CD4-positive, alpha-beta T cell treated with Interleukin-12 subunit alpha and Interleukin-12 subunit beta, for 1 hour (primary cell): Measurements from ENCODE around the gene DGUOK.
A peak's percentile ranks its signal among the peaks of the same experiment; 100 is the strongest.

Experiments used
- DNase-seq: peaks from one replicate; pipeline ENCODE4 v3.0.0-alpha.2; 2020

DGUOK gene

DNA sequence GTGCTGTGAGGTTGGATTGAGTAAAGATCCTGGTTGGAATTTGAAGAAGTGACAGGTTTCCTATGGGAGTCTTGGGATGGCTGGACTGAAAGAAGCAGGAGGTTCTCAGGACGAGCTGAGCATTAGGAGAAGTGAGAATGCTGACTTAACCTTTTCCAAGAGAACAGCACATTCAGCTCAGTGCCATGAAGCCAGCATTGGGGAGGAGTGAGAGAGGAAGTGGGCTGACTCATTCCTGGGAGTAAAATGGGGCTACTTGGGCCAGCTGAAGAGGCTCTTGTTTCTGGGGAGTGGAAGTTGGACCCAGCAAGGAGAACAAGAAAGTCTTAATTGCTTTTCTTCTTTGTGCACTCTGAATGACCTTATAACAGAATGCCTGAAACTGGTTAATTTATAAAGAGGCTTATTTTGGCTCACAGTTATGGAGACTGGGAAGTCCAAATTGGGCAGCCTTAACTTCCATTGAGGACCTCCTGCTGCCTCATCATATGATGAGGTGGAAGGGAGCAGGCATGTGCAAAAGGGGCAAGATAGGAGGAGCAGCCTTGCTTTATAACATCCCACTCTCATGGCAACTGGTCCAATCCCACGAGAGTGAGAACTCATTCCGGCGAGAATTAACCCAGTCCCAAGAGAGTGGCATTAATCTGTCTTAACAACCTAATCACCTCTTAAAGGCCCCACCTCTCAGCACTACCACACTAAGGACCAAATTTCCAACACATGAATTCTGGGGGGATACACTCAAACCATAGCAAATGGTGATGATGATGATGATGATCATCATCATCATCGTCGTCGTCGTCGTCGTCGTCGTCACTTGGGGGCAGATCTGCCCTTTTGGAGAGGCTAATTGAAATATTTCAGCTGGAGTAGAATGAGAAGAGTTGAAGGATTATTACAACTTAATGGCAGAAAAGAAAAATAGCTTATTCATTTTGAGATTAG lies 26.1 kb downstream of the DGUOK start:
- DNase-seq, result no peak

DNA sequence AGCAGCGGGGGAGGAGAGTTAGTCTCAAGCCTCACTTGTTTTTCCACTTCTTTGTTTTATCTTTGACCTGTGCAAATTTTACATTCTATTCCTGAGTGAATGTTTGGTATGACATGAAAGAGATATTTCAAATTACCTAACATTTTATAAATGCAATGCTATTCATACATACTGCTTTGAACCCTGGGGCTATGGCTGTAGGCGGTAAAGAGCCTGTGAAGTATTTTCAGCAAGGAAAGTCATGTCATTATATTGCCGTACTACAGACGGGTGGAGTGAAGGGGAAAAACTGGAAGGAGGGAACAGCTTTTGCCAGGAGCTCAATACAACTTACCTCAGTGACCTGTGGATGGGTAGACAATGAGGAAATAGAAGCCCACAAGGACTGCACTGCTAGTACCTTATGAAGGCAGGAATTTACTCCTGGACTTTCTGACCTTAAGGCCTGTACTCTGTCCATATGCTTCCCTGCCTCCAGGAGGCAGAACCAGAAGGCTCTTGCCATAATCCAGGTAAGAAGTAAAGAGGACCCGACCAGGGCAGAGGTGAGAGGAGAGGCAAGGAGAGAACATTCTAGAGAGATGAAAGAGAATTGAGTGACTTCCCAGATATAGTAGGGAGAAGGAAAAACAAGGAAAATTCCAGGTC lies 29.7 kb downstream of the DGUOK start:
- no peak for DNase-seq

DNA sequence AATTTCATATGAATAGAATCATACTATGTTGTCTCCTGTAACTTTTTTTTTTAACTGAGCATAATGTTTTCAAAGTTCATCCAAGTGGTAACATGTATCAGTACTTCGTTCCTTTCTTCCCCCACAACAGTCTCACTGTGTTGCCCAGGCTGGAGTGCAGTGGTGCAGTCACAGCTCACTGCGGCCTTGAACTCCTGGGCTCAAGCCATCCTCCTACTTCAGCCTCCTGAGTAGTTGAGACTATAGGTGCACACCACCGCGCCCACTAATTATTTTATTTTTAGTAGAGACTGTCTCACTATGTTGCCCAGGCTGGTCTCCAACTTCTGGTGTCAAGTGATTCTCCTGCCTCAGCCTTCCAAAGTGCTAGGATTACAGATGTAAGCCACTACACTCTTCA lies 34.6 kb downstream of the DGUOK start:
- no peak for DNase-seq

DNA sequence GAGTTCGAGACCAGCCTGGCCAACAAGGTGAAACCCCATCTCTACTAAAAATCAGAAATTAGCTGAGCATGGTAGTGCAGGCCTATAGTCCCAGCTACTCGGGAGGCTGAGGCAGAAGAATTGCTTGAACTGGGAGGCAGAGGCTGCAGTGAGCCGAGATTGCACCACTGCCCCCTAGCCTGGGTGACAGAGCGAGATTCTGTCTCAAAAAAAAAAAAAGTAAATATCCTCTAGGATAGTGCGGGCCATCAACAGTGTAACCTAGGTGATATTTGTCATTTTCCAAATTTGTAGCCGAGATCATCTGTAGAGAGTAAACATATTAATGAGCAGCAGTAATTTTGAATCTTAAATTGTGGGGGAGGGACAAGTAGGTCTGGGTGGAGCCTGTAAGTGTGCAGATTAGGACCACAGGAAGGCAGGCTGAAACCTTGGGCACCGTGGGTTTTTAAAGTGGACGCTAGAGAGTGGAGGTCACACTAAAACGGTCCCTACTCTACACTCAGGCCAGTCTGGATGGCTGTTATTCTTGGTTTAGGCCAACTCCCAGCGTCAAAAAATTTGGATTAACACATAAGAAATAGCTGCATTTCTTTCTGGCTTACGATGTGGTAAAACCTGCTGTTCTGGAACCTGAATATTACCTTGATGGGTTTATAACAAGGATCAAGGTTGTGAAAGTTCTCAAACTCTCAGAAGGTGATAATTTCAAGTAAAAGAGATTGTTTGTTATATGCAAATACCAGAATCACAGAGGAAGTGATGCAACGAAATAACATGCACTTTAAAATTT lies 35.3 kb downstream of the DGUOK start:
- DNase-seq, result no peak

DNA sequence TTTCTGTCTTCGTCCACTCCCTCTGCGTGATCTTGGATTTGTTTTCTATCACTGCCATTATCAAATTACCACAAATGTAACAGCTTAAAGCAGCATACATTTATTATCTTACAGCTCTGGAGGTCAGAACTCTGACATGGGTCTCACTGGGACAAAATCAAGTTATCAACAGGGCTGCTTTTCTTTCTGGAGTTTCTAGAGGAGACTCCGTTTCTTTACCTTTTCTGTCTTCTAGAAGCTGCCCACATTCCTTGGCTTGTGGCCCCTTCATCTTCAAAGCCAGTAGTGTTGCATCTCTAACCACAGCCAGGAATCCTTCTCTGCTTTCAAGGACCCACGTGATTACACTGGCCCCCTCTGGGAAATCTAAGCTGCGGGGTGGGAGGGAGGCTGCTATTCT lies 36.1 kb downstream of the DGUOK start:
- DNase-seq, result no peak

DNA sequence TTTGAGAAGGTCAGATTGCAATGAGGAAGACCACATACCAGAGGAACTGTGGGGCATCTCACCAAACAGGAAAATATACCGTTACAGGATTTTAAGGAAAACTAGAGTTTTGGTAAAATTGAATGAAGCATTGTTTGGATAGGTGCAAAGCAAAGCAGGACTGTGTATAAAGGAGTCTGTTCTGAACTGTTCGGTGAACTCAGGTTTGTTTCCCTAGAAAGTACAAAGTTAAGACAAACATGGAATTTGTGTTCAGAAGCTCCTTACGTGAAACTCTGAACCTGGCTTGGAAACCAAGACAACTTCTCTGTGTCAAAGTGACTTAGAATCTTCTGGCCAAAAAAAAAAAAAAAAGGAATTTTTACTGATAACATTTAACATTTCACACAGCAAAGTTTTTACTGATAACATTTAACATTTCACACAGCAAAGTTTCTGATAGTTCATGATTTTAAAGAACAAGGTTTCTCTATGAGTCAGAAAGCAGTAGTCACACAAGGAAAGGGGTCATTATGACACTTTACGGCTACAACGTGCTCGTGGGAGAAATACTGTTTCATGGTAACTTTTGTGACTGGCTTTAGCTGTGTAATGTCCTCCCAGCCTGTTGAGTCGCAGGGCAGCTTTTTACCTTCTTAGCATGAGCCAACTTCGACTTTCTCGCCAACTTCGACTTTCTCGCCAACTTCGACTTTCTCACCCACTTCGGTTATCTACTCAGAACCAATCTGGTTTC lies 36.9 kb downstream of the DGUOK start:
- no peak for DNase-seq

DNA sequence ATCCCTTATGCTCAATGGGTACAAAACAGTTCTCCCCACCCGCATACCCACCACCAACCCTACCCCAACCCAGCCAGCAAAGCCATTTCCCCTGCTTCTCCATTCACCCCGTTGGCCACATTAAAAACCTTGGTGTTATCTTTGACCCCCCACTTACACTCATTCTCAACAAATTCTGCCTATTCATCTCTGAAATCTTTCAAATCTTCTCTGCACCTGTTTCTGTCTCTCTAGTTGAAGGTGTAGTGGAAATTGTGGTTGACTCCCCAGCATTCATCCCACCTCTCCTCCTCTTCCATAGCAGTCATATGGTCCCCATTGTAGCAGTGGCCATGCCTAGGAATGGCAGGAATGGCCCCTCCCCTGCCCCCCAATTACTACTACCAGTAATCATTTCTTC lies 37.5 kb downstream of the DGUOK start:
- DNase-seq, result no peak

DNA sequence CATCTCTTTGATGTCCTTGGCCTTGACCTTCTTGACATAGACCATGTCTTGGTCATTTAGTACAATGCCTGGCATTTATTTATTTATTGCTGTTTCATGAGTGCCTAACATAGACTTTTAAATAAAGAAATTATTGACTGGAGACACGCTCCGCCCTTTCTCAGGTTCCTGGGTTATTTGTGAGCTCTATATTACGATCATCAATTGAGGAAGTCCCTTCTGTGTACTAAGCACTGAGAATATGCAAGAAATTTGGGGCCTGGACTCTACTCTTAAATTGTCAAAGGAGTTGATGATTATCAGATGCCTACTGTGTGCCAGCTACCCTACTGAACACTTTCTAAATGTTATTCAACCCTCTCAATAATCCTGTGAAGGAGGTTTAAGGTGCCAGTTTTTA lies 38.4 kb downstream of the DGUOK start:
- no peak for DNase-seq

DNA sequence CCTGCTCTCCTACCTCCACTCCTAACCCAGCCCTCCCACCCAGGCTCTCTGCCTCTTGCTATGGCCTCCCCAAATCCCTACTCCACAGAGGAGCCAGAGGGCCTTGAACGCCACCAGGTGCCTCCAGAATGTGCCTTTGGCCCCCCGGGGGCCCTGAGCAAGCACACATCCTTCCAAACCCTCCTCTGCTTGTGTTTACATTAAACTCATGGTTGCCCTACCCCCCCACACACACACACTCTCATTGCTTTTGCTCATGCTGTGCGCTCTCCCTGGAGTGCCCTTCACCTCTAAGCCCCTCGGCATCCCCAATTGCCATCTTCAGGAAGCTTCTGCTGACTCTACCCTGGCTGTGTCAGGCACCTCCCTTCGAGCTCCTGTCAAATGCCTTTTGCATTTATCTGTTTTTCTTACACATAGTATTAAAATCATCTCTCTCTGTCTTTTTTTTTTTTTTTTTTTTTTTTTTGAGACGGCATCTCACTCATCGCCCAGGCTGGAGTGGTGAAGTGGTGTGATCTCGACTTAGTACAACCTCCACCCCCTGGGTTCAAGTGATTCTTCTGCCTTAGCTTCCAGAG lies 41.8 kb downstream of the DGUOK start:
- no peak for DNase-seq

DNA sequence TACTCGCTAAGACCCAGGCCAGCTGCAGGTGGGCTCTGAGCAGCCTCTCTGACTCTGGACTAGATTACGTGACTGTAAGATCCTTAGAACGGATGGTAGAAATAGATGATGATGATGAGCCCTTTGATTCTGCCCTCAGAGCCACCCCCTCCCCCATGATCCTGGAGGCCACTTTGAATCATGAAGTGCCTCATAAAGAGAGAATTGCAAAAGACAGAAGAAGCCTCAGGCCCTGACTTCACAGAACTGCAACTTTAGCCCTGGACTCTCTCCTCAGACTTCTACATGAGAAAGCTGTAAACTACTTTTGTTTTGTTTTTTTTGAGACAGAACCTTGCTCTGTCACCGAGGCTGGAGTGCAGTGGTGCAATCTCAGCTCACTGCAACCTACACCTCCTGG lies 42.7 kb downstream of the DGUOK start:
- no peak for DNase-seq

DNA sequence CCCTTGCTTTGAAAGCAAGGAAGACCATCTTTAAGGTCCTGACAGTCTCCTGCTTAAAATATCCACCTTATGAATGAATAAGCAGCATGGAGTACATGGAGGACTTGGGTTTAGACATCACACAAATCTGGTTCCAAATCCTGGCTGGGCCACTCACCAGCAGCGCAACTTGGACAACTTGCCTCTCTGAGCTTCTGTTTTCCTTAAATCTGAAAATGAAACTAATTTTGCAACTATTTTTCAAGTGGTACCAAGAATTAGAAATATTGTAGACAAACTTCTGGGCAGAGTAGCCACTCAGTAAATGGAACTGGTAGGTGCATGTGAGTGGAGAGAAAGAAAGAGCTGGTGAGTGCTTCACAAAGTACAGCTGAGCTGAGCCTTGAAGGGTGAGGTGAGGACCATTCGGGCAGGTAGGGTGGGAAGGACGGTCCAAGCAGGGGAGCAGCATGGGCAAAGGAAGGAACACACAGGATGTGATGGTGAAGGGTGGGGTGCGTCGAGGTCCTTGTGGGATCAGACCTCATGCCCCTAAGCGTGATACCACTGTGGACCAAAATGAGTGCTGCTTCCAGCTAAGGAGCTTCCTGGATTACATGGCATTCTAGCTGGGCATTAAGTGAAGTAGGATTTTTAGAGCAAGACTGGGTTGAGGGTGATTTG lies 43.6 kb downstream of the DGUOK start:
- DNase-seq, result no peak

DNA sequence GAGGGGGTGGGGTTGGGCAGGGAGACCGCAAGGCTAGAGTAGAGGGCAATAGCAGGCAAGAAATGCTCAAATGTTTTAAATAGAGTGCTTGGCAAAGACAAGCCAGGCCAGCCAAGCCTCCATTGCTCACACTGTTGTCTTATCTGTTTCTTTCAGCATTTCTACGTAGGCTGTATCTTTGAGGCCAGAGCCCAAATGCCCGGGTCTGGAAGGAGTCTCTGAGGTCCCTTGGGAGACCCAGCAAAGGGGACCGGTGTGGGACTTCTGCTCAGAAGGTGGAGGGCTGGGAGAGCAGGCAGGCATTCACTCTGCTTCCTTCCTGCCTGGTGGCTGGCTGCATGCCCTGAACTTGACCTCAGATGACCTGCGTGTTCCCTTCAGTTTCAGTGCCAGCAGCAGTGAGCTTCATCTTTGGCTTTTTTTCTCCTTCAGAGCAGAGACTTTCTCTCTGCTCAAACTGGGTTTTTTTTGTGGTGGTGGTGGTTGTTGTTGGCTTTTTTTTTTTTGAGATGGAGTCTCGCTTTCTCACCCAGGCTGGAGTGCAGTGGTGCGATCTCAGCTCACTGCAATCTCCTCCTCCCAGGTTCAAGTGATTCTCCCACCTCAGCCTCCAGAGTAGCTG lies 44.3 kb downstream of the DGUOK start:
- peak; percentile 75 for DNase-seq

DNA sequence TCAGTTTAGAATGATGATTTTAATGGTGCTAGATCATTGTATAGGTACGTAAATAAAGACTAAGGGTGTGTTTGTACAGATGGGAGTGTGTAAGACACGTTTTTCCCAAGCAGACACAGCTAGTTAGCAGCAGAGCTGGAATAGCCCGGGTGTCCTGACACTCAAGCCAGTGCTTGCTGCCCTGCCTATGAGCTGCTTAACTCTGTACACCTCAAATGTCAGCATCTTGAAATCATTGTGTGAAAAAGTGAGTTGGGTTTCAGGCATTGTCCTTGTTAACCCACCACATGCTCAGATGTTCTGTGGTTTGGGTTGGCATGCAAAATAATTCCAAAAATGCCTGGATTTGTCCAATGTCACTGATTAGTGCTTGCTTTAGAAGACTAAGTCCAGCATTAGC lies 45.0 kb downstream of the DGUOK start:
- no peak for DNase-seq

DNA sequence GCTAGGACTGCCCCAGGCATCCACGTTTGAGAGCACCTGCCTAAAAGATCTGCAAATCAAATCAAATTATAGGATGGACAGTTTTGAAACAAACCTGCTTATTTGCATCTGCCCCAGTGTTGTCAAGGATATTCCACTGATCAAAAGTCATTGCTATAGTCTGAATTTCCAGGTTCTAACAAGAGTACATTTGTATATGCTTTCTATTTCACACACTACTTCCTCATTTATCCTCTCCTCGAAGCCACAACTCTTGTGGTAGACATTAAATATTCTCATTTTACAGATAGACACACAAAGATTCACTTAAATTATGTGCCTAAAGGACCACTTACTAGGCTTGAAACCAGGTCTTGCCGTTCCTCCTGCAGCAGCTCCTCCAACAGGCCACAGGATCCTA lies 46.2 kb downstream of the DGUOK start:
- DNase-seq, result no peak

DNA sequence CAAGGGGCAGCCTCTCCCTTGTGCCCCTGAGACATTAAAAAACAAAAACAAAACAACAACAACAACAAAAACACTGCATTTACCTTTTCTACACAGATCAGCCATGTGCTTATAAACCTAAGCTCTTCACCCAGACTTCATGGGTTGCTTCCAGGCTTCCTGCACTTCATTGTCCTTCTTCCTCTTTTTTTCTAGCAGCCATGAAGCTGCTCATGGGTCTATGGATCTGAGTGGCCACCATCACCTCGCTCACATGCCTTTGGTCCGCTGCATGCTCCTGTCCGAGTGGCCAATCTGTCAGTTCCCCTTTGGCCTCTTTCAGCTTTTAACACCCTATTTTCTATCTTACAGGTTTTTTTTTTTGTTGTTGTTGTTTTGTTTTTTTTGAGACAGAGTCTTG lies 49.1 kb downstream of the DGUOK start:
- DNase-seq, result no peak

DNA sequence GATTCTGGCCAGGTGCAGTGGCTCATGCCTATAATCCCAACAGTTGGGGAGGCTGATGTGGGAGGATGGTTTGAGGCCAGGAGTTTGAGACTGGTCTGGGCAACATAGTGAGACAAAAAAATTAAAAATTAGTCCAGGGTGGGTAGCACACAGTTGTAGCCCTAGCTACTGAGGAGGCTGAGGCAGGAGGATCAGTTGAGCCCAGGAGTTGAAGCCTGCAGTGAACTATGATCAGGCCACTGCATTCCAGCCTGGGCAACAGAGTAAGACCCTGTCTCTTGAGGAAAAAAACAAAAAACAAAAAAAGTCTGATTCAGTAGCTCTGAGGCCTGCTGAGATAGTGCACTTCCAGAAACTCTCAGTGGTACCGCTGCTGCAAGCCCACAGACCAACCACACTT lies 50.1 kb downstream of the DGUOK start:
- DNase-seq, result no peak

DNA sequence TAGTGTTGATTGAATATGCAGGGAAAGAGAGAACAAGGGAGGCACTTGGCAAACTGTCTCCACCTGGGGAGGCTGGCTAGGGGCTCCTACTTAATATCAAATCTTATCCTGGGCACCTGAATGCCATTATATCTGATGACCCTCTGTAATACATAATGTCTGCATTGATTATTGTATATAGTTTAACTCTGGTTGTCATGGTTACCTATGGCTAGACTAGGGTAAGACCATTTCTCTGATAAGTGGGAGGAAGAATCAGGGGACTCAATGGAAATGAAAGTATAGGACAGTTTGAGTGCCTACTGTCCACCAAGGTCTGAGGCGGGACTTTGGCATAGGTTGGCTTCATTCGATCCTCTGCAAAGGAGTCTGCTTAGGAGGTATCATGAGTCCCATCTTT lies 50.8 kb downstream of the DGUOK start:
- no peak for DNase-seq

DNA sequence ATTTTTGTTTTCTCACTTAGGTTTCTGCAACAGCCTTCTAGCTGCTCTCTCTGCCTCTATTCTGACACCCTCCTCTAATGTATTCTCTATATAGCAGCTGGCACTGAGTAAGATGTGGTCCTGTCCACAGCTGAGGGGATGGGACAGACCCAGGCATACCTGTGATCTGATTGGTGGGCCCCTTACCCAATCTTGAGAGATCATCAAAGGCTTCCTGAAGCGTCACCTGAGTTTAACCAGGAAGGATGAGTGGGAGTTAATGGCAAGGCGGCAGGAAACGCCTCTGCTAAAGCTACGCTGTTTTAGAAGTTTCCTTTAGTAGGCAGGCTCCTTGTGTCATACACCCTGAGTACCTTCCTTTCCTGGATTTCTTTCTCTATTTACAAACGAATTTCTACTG lies 52.3 kb downstream of the DGUOK start:
- peak; percentile 84 for DNase-seq

DNA sequence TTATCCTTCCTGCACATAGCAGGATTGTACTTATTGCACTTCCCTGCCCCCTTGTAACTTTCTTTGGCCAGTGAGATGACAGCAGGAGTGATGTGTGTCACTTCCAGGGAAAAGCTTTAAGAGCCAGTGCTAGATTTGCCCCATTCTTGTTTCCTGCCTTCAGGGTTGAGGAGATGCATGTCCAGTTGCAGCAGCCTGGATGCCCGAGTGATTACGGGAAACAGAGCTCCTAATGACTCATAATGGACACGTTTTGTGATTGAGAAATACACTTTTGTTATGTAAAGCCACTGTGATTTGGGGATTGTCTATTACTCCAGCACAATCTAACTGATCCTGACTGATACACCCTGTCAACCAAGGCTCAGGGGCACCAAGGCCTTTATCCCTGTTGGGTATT lies 53.0 kb downstream of the DGUOK start:
- no peak for DNase-seq

DNA sequence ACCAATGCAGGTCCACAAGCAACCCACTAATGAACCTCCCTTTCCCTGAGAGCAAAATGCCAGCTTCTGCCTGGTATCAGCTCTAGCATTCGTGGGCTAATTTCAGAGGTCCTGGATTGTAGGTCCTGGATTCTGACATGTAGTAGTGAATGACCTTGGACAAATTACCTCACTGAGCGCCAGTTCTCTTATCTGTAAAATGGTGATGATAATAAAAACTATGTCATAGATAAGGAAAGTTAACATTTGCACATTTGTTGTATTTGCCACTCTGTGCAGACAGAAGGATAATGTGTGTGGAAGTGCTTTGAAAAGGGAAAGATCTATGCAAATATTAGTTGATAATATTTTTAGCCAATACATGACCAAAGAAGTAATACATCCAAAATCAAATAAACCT lies 53.9 kb downstream of the DGUOK start:
- DNase-seq, result no peak
